WTC11 (cell line): ENCODE data around the gene ABI3. TPM values are rescaled to one million over a fixed set of nuclear protein-coding genes. Genes with fewer than 3 reads are reported as not detected.

Experiments used
- ATAC-seq: fragments of 200-7000 bp; cut with Tn5 transposase; 2 replicates; pipeline ENCODE4 v1.10.0; 2021; ENCODE audit warnings: mild to moderate bottlenecking, moderate library complexity
- CTCF ChIA-PET: fragments of 300-600 bp; sonication (Branson Sonifier 250); formaldehyde crosslinking; loops from one replicate; lab custom pipeline; 2021; ENCODE audit warnings: antibody characterized with exemption; lab: Charles Lee
- POLR2A ChIA-PET: fragments of 350-600 bp; sonication (Branson Sonifier 250); formaldehyde crosslinking; loops from one replicate; lab custom pipeline; 2021; ENCODE audit warnings: antibody characterized with exemption; lab: Charles Lee
- DNase-seq: peaks from one replicate; pipeline ENCODE4 v3.0.0; 2021; ENCODE audit warnings: low spot score
- H3K27ac Mint-ChIP-seq: 2 replicates; pipeline ENCODE4 v1.8.0; 2021; ENCODE audit warnings: mixed read lengths
- H3K27me3 Mint-ChIP-seq: 2 replicates; pipeline ENCODE4 v1.8.0; 2021; ENCODE audit warnings: low read depth, mild to moderate bottlenecking, moderate library complexity, mixed read lengths
- H3K36me3 Mint-ChIP-seq: 2 replicates; pipeline ENCODE4 v1.8.0; 2021; ENCODE audit warnings: mixed read lengths
- H3K4me1 Mint-ChIP-seq: 2 replicates; pipeline ENCODE4 v1.8.0; 2022; ENCODE audit warnings: mixed read lengths
- H3K4me3 Mint-ChIP-seq: 2 replicates; pipeline ENCODE4 v1.8.0; 2021; ENCODE audit warnings: mild to moderate bottlenecking, moderate library complexity, mixed read lengths
- H3K9me3 Mint-ChIP-seq: 2 replicates; pipeline ENCODE4 v1.8.0; 2021; ENCODE audit warnings: mixed read lengths
- ATF1 ChIP-seq: sonication (generic); formaldehyde crosslinking; IDR thresholded peaks from 2 replicates; pipeline ENCODE4 v1.8.1; 2023; ENCODE audit warnings: mild to moderate bottlenecking, moderate library complexity, missing genetic modification reagents
- ERG ChIP-seq: fragments of 250-450 bp; sonication (Bioruptor Pico); IDR thresholded peaks from 2 replicates; pipeline ENCODE4 v1.8.0; 2021; ENCODE audit warnings: mild to moderate bottlenecking
- FOXJ3 ChIP-seq: sonication (generic); formaldehyde crosslinking; IDR thresholded peaks from 2 replicates; pipeline ENCODE4 v1.9.0; 2021; ENCODE audit warnings: missing genetic modification reagents, mild to moderate bottlenecking, borderline replicate concordance
- FOXP4 ChIP-seq: sonication (generic); formaldehyde crosslinking; IDR thresholded peaks from 2 replicates; pipeline ENCODE4 v1.8.0; 2022; ENCODE audit warnings: mild to moderate bottlenecking, missing genetic modification reagents
- HMGXB4 ChIP-seq: sonication (generic); formaldehyde crosslinking; IDR thresholded peaks from 2 replicates; pipeline ENCODE4 v1.8.1; 2023; ENCODE audit warnings: mild to moderate bottlenecking, moderate library complexity, missing genetic modification reagents
- JUN ChIP-seq: sonication (generic); formaldehyde crosslinking; IDR thresholded peaks from 2 replicates; pipeline ENCODE4 v1.8.0; 2023; ENCODE audit warnings: mild to moderate bottlenecking, missing genetic modification reagents
- KAT7 ChIP-seq: sonication (generic); formaldehyde crosslinking; IDR thresholded peaks from 2 replicates; pipeline ENCODE4 v1.8.1; 2023; ENCODE audit warnings: missing genetic modification reagents, mild to moderate bottlenecking, borderline replicate concordance
- NR1H2 ChIP-seq: sonication (generic); formaldehyde crosslinking; IDR thresholded peaks from 2 replicates; pipeline ENCODE4 v1.9.0; 2021; ENCODE audit warnings: mild to moderate bottlenecking, moderate library complexity, missing genetic modification reagents
- PRDM15 ChIP-seq: sonication (generic); formaldehyde crosslinking; IDR thresholded peaks from 2 replicates; pipeline ENCODE4 v1.8.0; 2022; ENCODE audit warnings: missing genetic modification reagents
- PREB ChIP-seq: sonication (generic); formaldehyde crosslinking; IDR thresholded peaks from 2 replicates; pipeline ENCODE4 v1.8.1; 2022; ENCODE audit warnings: mild to moderate bottlenecking, missing genetic modification reagents, moderate library complexity, borderline replicate concordance
- RORB ChIP-seq: fragments of 250-450 bp; sonication (Bioruptor Pico); IDR thresholded peaks from 2 replicates; pipeline ENCODE4 v1.9.0; 2021; ENCODE audit warnings: mild to moderate bottlenecking
- SMAD4 ChIP-seq: sonication (generic); formaldehyde crosslinking; IDR thresholded peaks from 2 replicates; pipeline ENCODE4 v1.8.0; 2022; ENCODE audit warnings: mild to moderate bottlenecking, missing genetic modification reagents
- SOX15 ChIP-seq: fragments of 250-450 bp; sonication (Bioruptor Pico); IDR thresholded peaks from 2 replicates; pipeline ENCODE4 v1.9.0; 2021; ENCODE audit warnings: mild to moderate bottlenecking
- STAT6 ChIP-seq: sonication (generic); formaldehyde crosslinking; conservative IDR thresholded peaks from 2 replicates; pipeline ENCODE4 v1.8.1; 2023; ENCODE audit warnings: mild to moderate bottlenecking, low read depth, missing genetic modification reagents, moderate library complexity
- TEAD4 ChIP-seq: sonication (generic); formaldehyde crosslinking; IDR thresholded peaks from 2 replicates; pipeline ENCODE4 v1.8.0; 2022; ENCODE audit warnings: mild to moderate bottlenecking, missing genetic modification reagents
- ZBTB21 ChIP-seq: sonication (generic); formaldehyde crosslinking; IDR thresholded peaks from 2 replicates; pipeline ENCODE4 v1.8.1; 2023; ENCODE audit warnings: mild to moderate bottlenecking, missing genetic modification reagents, borderline replicate concordance
- ZNF317 ChIP-seq: sonication (generic); formaldehyde crosslinking; IDR thresholded peaks from 2 replicates; pipeline ENCODE4 v1.8.1; 2023; ENCODE audit warnings: low read depth, mild to moderate bottlenecking, moderate library complexity, missing genetic modification reagents, borderline replicate concordance
- ZNF423 ChIP-seq: fragments of 250-450 bp; sonication (Bioruptor Pico); IDR thresholded peaks from 2 replicates; pipeline ENCODE4 v2.1.2; 2022; ENCODE audit warnings: mild to moderate bottlenecking, moderate library complexity
- ZNF425 ChIP-seq: fragments of 250-450 bp; sonication (Bioruptor Pico); conservative IDR thresholded peaks from 2 replicates; pipeline ENCODE4 v1.9.0; 2021; ENCODE audit warnings: mild to moderate bottlenecking
- total RNA-seq: library from RNA; stranded (reverse); gene quantifications from 3 replicates; pipeline ENCODE4 v1.2.3, GENCODE V29; 2021

ABI3 gene
- total RNA-seq, 1 experiment from 2014 or later: 1.5 TPM

- H3K27ac Mint-ChIP-seq: no peak overlapping the region
- H3K27me3 Mint-ChIP-seq: peaks cover 24% of the 10 kb centered on the region
- DNase-seq: no peak
- ChIA-PET CTCF (interaction anchor here (0.8 to 1.4 kb wide), 3 partner anchors 10 to 172 kb away, joined by 3 to 8 read pairs (median 3); no protein-coding TSS in a partner anchor), POLR2A (interaction anchor here (0.8 kb wide), 1 partner anchor 8 kb away, joined by 3 read pairs; no protein-coding TSS in a partner anchor)
- no peak for TF ChIP-seq RORB (CRISPR knock-in tag)
- no peak for TF ChIP-seq FOXJ3 (CRISPR knock-in tag)
- no peak for TF ChIP-seq PREB (CRISPR knock-in tag)
- TF ChIP-seq ZNF425 (CRISPR knock-in tag): no peak
- no peak for TF ChIP-seq ZBTB21 (CRISPR knock-in tag)
- no peak for TF ChIP-seq SMAD4
- TF ChIP-seq ZNF423 (CRISPR knock-in tag): no peak
- no peak for TF ChIP-seq PRDM15 (CRISPR knock-in tag)
- no peak for TF ChIP-seq ERG (CRISPR knock-in tag)
- TF ChIP-seq ZNF317 (CRISPR knock-in tag): no peak
- TF ChIP-seq STAT6 (CRISPR knock-in tag): no peak
- TF ChIP-seq JUN (CRISPR knock-in tag): no peak
- no peak for TF ChIP-seq SOX15 (CRISPR knock-in tag)
- no peak for ATAC-seq
- no peaks in the 10 kb centered on the region for H3K36me3 Mint-ChIP-seq
- H3K4me1 Mint-ChIP-seq: peaks cover 24% of the 10 kb centered on the region
- H3K9me3 Mint-ChIP-seq: no peaks in the 10 kb centered on the region
- no peak overlapping the region for H3K4me3 Mint-ChIP-seq
Measured at GRCh38 chr17:49235896-49236295, 25.4 kb downstream of the ABI3 start.

- no peak overlapping the region for H3K4me3 Mint-ChIP-seq
- ChIA-PET CTCF (interaction anchor here (0.7 to 1.6 kb wide), 6 partner anchors 14 to 410 kb away, joined by 3 to 4 read pairs (median 3); no protein-coding TSS in a partner anchor), POLR2A (interaction anchor here (0.6 kb wide), 1 partner anchor 22 kb away, joined by 3 read pairs; no protein-coding TSS in a partner anchor)
- no peaks in the 10 kb centered on the region for H3K27me3 Mint-ChIP-seq
- no peaks in the 10 kb centered on the region for H3K9me3 Mint-ChIP-seq
- ATAC-seq: no peak
- no peak overlapping the region for H3K27ac Mint-ChIP-seq
- no peak for DNase-seq
- H3K4me1 Mint-ChIP-seq: peaks cover 16% of the 10 kb centered on the region
- no peaks in the 10 kb centered on the region for H3K36me3 Mint-ChIP-seq
- TF ChIP-seq ATF1: no peak
- no peak for TF ChIP-seq NR1H2
- TF ChIP-seq FOXP4 (CRISPR knock-in tag): no peak
- TF ChIP-seq HMGXB4 (CRISPR knock-in tag): no peak
- no peak for TF ChIP-seq TEAD4 (CRISPR knock-in tag)
- no peak for TF ChIP-seq KAT7
Measured at GRCh38 chr17:49239963-49240362, 29.5 kb downstream of the ABI3 start.
